GM23338 (cell line): Measurements from ENCODE around the gene ME1. TPM values are rescaled to one million over a fixed set of nuclear protein-coding genes. Genes with fewer than 3 reads are reported as not detected.

Experiments used
- CREB1 ChIP-seq: fragments of 250-450 bp; sonication (Bioruptor Pico); IDR thresholded peaks from 2 replicates; pipeline ENCODE4 v1.5.0; 2020; ENCODE audit warnings: low read depth, mild to moderate bottlenecking, moderate library complexity
- EZH2phosphoT487 ChIP-seq: fragments of 200-600 bp; sonication (generic); IDR thresholded peaks from one replicate; pipeline ENCODE4 v1.8.1; 2018; ENCODE audit warnings: antibody characterized with exemption; ENCODE audit not compliant: unreplicated experiment
- polyA plus RNA-seq: library from polyadenylated mRNA; unstranded; fragments of >200 nt; fragmentation: Nextera tagmentation; extraction: Ambion mirVana; gene quantifications from 2 replicates; pipeline ENCODE4 v1.2.1, GENCODE V29; 2016
- total RNA-seq: library from RNA; depleted of rRNA; stranded (reverse); fragments of >200 nt; shearing (Covaris generic); gene quantifications from 2 replicates; pipeline ENCODE4 v1.2.3, GENCODE V29; 2014
- TF ChIP-seq, protein P1 (sequence below): fragments of 250-450 bp; sonication (Bioruptor Pico); IDR thresholded peaks from 2 replicates; pipeline ENCODE4 v1.5.0; 2020; ENCODE audit warnings: mild to moderate bottlenecking, moderate library complexity
- TF ChIP-seq, protein P2 (sequence below), 2 experiments: fragments of 200-600 bp in 1 of 2; sonication (generic) in 1 of 2; conservative IDR thresholded peaks; 2 replicates each; pipeline versions ENCODE4 v1.5.1 to v1.6.1; 2016 to 2017; ENCODE audit warnings: antibody characterized with exemption in 2 of 2, low read depth in 2 of 2, mild to moderate bottlenecking in 2 of 2, moderate library complexity in 1 of 2
- TF ChIP-seq, protein P3 (sequence below): IDR thresholded peaks from one replicate; pipeline ENCODE4 v1.6.1; 2018; ENCODE audit warnings: antibody characterized with exemption; ENCODE audit not compliant: unreplicated experiment

ME1 gene
- total and polyA plus RNA-seq, 2 experiments from 2014 or later: 6.4 to 8.0 TPM

DNA sequence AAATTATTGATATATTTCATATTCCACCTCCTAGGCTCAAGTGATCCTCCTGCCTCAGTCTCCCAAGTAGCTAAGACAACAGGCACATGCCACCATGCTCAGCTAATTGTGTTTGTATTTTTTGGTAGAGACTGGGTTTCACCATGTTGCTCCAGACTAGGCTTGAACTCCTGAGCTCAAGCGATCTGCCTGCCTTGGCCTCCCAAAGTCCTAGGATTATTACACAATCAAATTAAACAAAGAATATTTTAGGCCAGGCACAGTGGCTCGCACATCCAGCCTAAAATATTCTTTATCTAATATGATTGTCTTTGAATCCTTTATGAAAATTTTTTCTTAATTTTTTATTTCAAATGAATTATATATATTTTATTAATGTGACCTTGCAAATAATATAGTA, 17.8 kb downstream of the ME1 start (continued):
- TF ChIP-seq, protein P1, sequence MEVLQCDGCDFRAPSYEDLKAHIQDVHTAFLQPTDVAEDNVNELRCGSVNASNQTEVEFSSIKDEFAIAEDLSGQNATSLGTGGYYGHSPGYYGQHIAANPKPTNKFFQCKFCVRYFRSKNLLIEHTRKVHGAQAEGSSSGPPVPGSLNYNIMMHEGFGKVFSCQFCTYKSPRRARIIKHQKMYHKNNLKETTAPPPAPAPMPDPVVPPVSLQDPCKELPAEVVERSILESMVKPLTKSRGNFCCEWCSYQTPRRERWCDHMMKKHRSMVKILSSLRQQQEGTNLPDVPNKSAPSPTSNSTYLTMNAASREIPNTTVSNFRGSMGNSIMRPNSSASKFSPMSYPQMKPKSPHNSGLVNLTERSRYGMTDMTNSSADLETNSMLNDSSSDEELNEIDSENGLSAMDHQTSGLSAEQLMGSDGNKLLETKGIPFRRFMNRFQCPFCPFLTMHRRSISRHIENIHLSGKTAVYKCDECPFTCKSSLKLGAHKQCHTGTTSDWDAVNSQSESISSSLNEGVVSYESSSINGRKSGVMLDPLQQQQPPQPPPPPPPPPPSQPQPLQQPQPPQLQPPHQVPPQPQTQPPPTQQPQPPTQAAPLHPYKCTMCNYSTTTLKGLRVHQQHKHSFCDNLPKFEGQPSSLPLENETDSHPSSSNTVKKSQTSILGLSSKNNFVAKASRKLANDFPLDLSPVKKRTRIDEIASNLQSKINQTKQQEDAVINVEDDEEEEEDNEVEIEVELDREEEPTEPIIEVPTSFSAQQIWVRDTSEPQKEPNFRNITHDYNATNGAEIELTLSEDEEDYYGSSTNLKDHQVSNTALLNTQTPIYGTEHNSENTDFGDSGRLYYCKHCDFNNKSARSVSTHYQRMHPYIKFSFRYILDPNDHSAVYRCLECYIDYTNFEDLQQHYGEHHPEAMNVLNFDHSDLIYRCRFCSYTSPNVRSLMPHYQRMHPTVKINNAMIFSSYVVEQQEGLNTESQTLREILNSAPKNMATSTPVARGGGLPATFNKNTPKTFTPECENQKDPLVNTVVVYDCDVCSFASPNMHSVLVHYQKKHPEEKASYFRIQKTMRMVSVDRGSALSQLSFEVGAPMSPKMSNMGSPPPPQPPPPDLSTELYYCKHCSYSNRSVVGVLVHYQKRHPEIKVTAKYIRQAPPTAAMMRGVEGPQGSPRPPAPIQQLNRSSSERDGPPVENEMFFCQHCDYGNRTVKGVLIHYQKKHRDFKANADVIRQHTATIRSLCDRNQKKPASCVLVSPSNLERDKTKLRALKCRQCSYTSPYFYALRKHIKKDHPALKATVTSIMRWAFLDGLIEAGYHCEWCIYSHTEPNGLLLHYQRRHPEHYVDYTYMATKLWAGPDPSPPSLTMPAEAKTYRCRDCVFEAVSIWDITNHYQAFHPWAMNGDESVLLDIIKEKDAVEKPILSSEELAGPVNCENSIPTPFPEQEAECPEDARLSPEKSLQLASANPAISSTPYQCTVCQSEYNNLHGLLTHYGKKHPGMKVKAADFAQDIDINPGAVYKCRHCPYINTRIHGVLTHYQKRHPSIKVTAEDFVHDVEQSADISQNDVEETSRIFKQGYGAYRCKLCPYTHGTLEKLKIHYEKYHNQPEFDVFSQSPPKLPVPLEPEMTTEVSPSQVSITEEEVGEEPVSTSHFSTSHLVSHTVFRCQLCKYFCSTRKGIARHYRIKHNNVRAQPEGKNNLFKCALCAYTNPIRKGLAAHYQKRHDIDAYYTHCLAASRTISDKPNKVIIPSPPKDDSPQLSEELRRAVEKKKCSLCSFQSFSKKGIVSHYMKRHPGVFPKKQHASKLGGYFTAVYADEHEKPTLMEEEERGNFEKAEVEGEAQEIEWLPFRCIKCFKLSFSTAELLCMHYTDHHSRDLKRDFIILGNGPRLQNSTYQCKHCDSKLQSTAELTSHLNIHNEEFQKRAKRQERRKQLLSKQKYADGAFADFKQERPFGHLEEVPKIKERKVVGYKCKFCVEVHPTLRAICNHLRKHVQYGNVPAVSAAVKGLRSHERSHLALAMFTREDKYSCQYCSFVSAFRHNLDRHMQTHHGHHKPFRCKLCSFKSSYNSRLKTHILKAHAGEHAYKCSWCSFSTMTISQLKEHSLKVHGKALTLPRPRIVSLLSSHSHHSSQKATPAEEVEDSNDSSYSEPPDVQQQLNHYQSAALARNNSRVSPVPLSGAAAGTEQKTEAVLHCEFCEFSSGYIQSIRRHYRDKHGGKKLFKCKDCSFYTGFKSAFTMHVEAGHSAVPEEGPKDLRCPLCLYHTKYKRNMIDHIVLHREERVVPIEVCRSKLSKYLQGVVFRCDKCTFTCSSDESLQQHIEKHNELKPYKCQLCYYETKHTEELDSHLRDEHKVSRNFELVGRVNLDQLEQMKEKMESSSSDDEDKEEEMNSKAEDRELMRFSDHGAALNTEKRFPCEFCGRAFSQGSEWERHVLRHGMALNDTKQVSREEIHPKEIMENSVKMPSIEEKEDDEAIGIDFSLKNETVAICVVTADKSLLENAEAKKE: no peak
- TF ChIP-seq, protein P2, sequence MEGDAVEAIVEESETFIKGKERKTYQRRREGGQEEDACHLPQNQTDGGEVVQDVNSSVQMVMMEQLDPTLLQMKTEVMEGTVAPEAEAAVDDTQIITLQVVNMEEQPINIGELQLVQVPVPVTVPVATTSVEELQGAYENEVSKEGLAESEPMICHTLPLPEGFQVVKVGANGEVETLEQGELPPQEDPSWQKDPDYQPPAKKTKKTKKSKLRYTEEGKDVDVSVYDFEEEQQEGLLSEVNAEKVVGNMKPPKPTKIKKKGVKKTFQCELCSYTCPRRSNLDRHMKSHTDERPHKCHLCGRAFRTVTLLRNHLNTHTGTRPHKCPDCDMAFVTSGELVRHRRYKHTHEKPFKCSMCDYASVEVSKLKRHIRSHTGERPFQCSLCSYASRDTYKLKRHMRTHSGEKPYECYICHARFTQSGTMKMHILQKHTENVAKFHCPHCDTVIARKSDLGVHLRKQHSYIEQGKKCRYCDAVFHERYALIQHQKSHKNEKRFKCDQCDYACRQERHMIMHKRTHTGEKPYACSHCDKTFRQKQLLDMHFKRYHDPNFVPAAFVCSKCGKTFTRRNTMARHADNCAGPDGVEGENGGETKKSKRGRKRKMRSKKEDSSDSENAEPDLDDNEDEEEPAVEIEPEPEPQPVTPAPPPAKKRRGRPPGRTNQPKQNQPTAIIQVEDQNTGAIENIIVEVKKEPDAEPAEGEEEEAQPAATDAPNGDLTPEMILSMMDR (conservative IDR thresholded peaks at IDR 0.05; ENCODE audit: low read depth in 2 of 2): no peak
- TF ChIP-seq EZH2phosphoT487: no peak
- TF ChIP-seq, protein P3, sequence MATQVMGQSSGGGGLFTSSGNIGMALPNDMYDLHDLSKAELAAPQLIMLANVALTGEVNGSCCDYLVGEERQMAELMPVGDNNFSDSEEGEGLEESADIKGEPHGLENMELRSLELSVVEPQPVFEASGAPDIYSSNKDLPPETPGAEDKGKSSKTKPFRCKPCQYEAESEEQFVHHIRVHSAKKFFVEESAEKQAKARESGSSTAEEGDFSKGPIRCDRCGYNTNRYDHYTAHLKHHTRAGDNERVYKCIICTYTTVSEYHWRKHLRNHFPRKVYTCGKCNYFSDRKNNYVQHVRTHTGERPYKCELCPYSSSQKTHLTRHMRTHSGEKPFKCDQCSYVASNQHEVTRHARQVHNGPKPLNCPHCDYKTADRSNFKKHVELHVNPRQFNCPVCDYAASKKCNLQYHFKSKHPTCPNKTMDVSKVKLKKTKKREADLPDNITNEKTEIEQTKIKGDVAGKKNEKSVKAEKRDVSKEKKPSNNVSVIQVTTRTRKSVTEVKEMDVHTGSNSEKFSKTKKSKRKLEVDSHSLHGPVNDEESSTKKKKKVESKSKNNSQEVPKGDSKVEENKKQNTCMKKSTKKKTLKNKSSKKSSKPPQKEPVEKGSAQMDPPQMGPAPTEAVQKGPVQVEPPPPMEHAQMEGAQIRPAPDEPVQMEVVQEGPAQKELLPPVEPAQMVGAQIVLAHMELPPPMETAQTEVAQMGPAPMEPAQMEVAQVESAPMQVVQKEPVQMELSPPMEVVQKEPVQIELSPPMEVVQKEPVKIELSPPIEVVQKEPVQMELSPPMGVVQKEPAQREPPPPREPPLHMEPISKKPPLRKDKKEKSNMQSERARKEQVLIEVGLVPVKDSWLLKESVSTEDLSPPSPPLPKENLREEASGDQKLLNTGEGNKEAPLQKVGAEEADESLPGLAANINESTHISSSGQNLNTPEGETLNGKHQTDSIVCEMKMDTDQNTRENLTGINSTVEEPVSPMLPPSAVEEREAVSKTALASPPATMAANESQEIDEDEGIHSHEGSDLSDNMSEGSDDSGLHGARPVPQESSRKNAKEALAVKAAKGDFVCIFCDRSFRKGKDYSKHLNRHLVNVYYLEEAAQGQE: no peak
- TF ChIP-seq CREB1 (CRISPR knock-in tag): no peak
